ENCODE measurements around the gene CELA3A. TPM values are rescaled to one million over a fixed set of nuclear protein-coding genes. Genes with fewer than 3 reads are reported as not detected.

Gene CELA3A, protein sequence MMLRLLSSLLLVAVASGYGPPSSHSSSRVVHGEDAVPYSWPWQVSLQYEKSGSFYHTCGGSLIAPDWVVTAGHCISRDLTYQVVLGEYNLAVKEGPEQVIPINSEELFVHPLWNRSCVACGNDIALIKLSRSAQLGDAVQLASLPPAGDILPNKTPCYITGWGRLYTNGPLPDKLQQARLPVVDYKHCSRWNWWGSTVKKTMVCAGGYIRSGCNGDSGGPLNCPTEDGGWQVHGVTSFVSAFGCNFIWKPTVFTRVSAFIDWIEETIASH
- not detected for total RNA-seq

DNA sequence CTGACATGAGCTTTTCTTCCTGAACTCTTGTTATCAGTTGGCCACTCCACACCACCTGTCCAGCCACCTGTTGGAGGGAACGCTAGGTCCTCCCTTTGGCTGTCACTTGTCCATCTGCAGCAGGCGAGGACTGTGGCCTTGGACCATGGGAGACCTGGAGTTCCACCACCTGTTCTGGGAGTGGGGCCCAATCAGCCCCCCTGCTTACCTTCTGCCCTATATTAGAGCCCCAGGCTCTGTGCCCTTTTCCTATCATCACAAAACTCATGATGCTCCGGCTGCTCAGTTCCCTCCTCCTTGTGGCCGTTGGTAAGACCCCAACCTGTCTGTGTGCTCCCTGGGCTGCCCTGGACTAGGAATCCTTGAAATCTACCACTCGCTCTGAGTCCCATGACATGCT lies at the start of gene CELA3A:
CELA3A (plus strand) TSS at position 249 of the 400 bp plus-strand sequence; CDS start at position 267, 18 bp downstream.

DNA sequence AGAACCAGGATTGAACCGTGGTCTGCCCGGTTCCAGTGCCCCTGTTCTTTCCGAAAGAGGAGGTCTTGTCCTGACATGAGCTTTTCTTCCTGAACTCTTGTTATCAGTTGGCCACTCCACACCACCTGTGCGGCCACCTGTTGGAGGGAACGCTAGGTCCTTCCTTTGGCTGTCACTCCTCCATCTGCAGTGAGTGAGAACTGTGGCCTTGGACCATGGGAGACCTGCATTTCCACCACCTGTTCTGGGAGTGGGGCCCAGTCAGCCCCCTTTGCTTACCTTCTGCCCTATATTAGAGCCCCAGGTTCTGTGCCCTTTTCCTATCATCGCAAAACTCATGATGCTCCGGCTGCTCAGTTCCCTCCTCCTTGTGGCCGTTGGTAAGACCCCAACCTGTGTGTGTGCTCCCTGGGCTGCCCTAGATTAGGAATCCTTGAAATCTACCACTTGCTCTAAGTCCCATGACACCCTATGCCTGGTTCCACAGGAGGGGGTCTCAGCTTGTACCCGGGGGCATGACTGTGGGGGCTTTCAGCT lies 24.7 kb upstream of the CELA3A start, which contains the start of gene CELA3B:
CELA3B (plus strand) TSS at position 320 of the 537 bp plus-strand sequence; CDS start at position 338, 18 bp downstream.

DNA sequence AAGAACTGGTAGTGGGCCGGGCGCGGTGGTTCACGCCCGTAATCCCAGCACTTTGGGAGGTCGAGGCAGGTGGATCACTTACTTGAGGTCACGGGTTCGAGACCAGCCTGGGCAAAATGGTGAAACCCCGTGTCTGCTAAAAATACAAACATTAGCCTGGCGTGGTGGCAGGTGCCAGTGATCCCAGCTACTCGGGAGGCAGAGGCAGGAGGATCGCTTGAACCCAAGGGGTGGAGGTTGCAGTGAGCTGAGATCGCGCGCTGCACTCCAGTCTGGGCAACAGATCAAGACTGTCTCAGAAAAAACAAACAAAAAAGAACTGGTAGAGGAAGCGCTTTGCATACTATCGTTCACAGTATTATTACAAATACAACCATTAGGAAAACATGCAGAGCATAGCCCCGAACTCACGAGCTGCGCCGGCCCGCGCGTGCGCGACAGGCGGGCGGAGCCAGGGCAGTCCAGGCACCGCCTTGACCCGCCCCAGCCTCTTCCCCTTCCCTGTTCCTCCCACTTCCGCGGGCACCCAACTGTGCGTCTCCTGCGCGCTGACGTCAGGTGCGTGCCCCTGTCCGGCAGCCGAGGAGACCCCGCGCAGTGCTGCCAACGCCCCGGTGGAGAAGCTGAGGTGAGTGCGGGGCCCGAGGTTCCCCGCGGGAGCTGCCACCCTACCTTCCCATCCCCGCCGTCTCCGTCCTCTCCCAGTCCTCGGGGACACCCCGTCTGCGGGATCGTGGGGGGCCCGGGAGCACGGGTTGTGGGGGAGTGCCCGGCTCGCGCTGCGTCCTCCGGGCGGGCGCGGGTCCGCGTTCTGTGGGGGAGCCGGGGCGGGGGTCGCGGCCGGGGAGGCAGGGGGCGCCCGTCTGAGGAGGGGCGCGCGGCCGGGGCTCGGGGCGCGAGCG lies 50.9 kb downstream of the CELA3A start, which contains the start of gene CDC42:
CDC42 (plus strand) TSS at position 595 of the 902 bp plus-strand sequence. CDS start 25,770 bp downstream, outside the sequence.

Other genes with a start within 250 kb of the CELA3A start
- gene USP48, start 218.5 kb upstream of the CELA3A start, total RNA-seq: 10 to 100 TPM; 66.4 to 67.9 TPM
- gene LDLRAD2, start 189.4 kb upstream of the CELA3A start, total RNA-seq: not detected
- 1 to 10 TPM; 3.6 to 5.2 TPM for gene HSPG2, start 64.3 kb upstream of the CELA3A start, total RNA-seq
- gene CELA3B, start 24.6 kb upstream of the CELA3A start, total RNA-seq: not detected
- 100 to 1,000 TPM; 353 to 360 TPM for gene CDC42, start 51.1 kb downstream of the CELA3A start, total RNA-seq
- gene WNT4, start 141.4 kb downstream of the CELA3A start, total RNA-seq: not detected